Measurements from ENCODE around the gene OLFM2.

- TF ChIP-seq, protein P1, sequence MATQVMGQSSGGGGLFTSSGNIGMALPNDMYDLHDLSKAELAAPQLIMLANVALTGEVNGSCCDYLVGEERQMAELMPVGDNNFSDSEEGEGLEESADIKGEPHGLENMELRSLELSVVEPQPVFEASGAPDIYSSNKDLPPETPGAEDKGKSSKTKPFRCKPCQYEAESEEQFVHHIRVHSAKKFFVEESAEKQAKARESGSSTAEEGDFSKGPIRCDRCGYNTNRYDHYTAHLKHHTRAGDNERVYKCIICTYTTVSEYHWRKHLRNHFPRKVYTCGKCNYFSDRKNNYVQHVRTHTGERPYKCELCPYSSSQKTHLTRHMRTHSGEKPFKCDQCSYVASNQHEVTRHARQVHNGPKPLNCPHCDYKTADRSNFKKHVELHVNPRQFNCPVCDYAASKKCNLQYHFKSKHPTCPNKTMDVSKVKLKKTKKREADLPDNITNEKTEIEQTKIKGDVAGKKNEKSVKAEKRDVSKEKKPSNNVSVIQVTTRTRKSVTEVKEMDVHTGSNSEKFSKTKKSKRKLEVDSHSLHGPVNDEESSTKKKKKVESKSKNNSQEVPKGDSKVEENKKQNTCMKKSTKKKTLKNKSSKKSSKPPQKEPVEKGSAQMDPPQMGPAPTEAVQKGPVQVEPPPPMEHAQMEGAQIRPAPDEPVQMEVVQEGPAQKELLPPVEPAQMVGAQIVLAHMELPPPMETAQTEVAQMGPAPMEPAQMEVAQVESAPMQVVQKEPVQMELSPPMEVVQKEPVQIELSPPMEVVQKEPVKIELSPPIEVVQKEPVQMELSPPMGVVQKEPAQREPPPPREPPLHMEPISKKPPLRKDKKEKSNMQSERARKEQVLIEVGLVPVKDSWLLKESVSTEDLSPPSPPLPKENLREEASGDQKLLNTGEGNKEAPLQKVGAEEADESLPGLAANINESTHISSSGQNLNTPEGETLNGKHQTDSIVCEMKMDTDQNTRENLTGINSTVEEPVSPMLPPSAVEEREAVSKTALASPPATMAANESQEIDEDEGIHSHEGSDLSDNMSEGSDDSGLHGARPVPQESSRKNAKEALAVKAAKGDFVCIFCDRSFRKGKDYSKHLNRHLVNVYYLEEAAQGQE (IDR thresholded peaks at IDR 0.05) = no peak
- TF ChIP-seq CTCF (IDR thresholded peaks at IDR 0.05; ENCODE audit: low read depth, low read length, missing input control) = no peak
- TF ChIP-seq GABPA (IDR thresholded peaks at IDR 0.05 in 1 of 2, conservative IDR thresholded peaks at IDR 0.05 in 1 of 2) = no peak
- no peak for TF ChIP-seq RXRA (IDR thresholded peaks at IDR 0.05)
Measured at GRCh38 chr19:9956956-9957355, 20.6 kb upstream of the OLFM2 start.
